K562 (cell line): Measurements from ENCODE around the gene NFATC4. TPM values are rescaled to one million over a fixed set of nuclear protein-coding genes. Genes with fewer than 3 reads are reported as not detected.
A peak's percentile ranks its signal among the peaks of the same experiment; 100 is the strongest.

Experiments used
- ATAC-seq: fragments of 200-7000 bp; cut with Tn5 transposase; 3 replicates; pipeline ENCODE4 v1.9.1; 2020; ENCODE audit warnings: moderate library complexity
- BruUV-seq: library from RNA; stranded (reverse); fragments of 400-500 nt; replicated peaks from 2 replicates; lab custom pipeline; 2021; lab: Mats Ljungman, UMichigan
- CTCF ChIA-PET: fragments of 300-600 bp; formaldehyde crosslinking; extraction: SDS; loops from one replicate; lab custom pipeline; 2021; ENCODE audit warnings: low intra/inter-chr PET ratio; lab: Yijun Ruan, JAX
- POLR2A ChIA-PET: fragments of 300-600, 350-650 bp; sonication (Branson Sonifier 250); formaldehyde crosslinking; extraction: SDS; loops from one replicate; lab custom pipeline; 2021; ENCODE audit warnings: antibody characterized with exemption, inconsistent platforms; lab: Yijun Ruan, JAX
- DNase-seq, 4 experiments: peaks; one replicate each; pipeline versions ENCODE4 v3.0.0 to v3.0.0-alpha.2; 2011 to 2018; ENCODE audit warnings: low spot score in 3 of 4, mixed read lengths in 3 of 4; ENCODE audit errors: extremely low read depth in 1 of 4
- FAIRE-seq: peaks from 2 replicates; lab custom pipeline; 2011; peaks lifted over from hg19 to GRCh38; lab: Jason Lieb, UNC
- H2AFZ ChIP-seq: 2 replicates; pipeline ENCODE4 v1.6.0; 2011; ENCODE audit warnings: low read depth, low read length, control low read depth, inconsistent platforms
- H3K27ac ChIP-seq: fragments of 200-600 bp; 3 replicates; pipeline ENCODE4 v1.8.0; 2011; ENCODE audit warnings: low read depth, mild to moderate bottlenecking, control low read depth, inconsistent platforms, low read length, moderate library complexity, mixed read lengths; ENCODE audit errors: extremely low read depth
- H3K27me3 ChIP-seq, 2 experiments: fragments of 300-600 bp in 1 of 2; 2 replicates in 1 of 2; 3 replicates in 1 of 2; pipeline versions ENCODE4 v1.6.0 to v1.8.0; 2011; ENCODE audit warnings: inconsistent platforms in 2 of 2, low read length in 2 of 2, mild to moderate bottlenecking in 1 of 2, mixed read lengths in 1 of 2, moderate library complexity in 1 of 2; ENCODE audit not compliant: control insufficient read depth in 2 of 2, insufficient read depth in 2 of 2
- H3K36me3 ChIP-seq: fragments of 300-600 bp; 3 replicates; pipeline ENCODE4 v1.8.0; 2011; ENCODE audit warnings: mild to moderate bottlenecking, low read length, inconsistent platforms; ENCODE audit not compliant: control insufficient read depth, insufficient read depth
- H3K4me1 ChIP-seq, 2 experiments: fragments of 200-600 bp in 1 of 2; replicated peaks in 1 of 2; 2 replicates in 1 of 2; 3 replicates in 1 of 2; pipeline versions ENCODE4 v1.5.1 to v1.8.0; 2011; ENCODE audit warnings: inconsistent platforms in 2 of 2, low read length in 2 of 2, mild to moderate bottlenecking in 1 of 2, mixed read lengths in 1 of 2, moderate library complexity in 1 of 2; ENCODE audit not compliant: control insufficient read depth in 2 of 2, insufficient read depth in 2 of 2
- H3K4me2 ChIP-seq: 2 replicates; pipeline ENCODE4 v1.6.1; 2011; ENCODE audit warnings: low read length, control low read depth, inconsistent platforms, mixed read lengths; ENCODE audit not compliant: insufficient read depth
- H3K4me3 ChIP-seq: fragments of 200-600 bp; sonication (generic), shearing (Covaris generic); 2 replicates; pipeline ENCODE4 v1.5.1; 2016; ENCODE audit warnings: control low read depth, inconsistent platforms
- H3K79me2 ChIP-seq: fragments of 200-600 bp; 3 replicates; pipeline ENCODE4 v1.8.0; 2011; ENCODE audit warnings: low read length, inconsistent platforms; ENCODE audit not compliant: control insufficient read depth, insufficient read depth
- H3K9ac ChIP-seq, 2 experiments: 2 replicates each; pipeline versions ENCODE4 v1.6.0 to v1.6.1; 2011; ENCODE audit warnings: low read depth in 2 of 2, low read length in 2 of 2, control low read depth in 1 of 2, inconsistent platforms in 1 of 2, mild to moderate bottlenecking in 1 of 2, mixed read lengths in 1 of 2; ENCODE audit not compliant: insufficient read depth in 1 of 2
- H3K9me1 ChIP-seq: one replicate; pipeline ENCODE4 v1.6.0; 2011; ENCODE audit warnings: inconsistent platforms, mild to moderate bottlenecking, low read length, moderate library complexity; ENCODE audit not compliant: control insufficient read depth, insufficient read depth
- H3K9me3 ChIP-seq: replicated peaks from 2 replicates; pipeline ENCODE4 v1.5.1; 2011; ENCODE audit warnings: low read depth, low read length, inconsistent platforms; ENCODE audit not compliant: control insufficient read depth, insufficient read depth
- H4K20me1 ChIP-seq: replicated peaks from 2 replicates; pipeline ENCODE4 v1.6.1; 2011; ENCODE audit warnings: low read length, inconsistent platforms, mixed read lengths; ENCODE audit not compliant: control insufficient read depth, insufficient read depth
- FOSL1 ChIP-seq: fragments of 200-800 bp; sonication (Bioruptor generic); conservative IDR thresholded peaks from 2 replicates; pipeline ENCODE4 v1.6.1; 2016; ENCODE audit warnings: missing genetic modification characterization, missing compliant biosample characterization
- WGBS: fragments of 100-300 bp; shearing (Covaris generic); methylation state at CpG from one replicate; pipeline ENCODE4 v1.1.6; 2016; ENCODE audit warnings: low coverage, mixed read lengths; ENCODE audit not compliant: insufficient coverage; ENCODE audit errors: missing lambda C conversion rate; 5-methylcytosine and 5-hydroxymethylcytosine counted together
- in situ Hi-C: fragments of 300-500 bp; cut with MboI; formaldehyde crosslinking; loops from 4 replicates; pipeline ENCODE4 v1.15.0; 2018; ENCODE audit warnings: inconsistent platforms, mixed read lengths
- intact Hi-C: fragments of 100-400 bp; cut with micrococcal nuclease; formaldehyde crosslinking; loops from 2 replicates; pipeline ENCODE4 v1.14.2; 2022
- polyA plus RNA-seq, 8 experiments: library from polyadenylated mRNA; depleted of rRNA in 4 of 8; stranded (reverse) in 5 of 8; unstranded in 3 of 8; fragments of >200 nt; fragmentation: Nextera tagmentation in 2 of 8; fragmentation: Illumina TruSeq in 1 of 8; extraction: Ambion mirVana in 2 of 8; extraction: Trizol in 1 of 8; gene quantifications; 2 replicates each; pipeline versions ENCODE4 v1.2.1 to v1.2.3, GENCODE V29; 2011 to 2014; ENCODE audit warnings: inconsistent platforms in 1 of 8, missing spikeins in 1 of 8
- total RNA-seq, 7 experiments: library from RNA; depleted of rRNA in 6 of 7; stranded (reverse); fragments of >200 nt in 6 of 7; fragmentation: Illumina TruSeq in 2 of 7; extraction: Trizol in 2 of 7; gene quantifications; 2 replicates each; pipeline versions ENCODE4 v1.2.1 to v1.2.3, GENCODE V29; 2011 to 2021; ENCODE audit warnings: low replicate concordance in 1 of 7
- TF ChIP-seq, protein P1 (sequence below): fragments of 450-650 bp; IDR thresholded peaks from 2 replicates; pipeline ENCODE4 v1.6.1; 2018; ENCODE audit not compliant: partially characterized antibody

Gene NFATC4
- total and polyA plus RNA-seq, 9 of the 15 experiments (the other 6 are each of a cell fraction or from before 2014, with no cell fraction given) = 0.25 to 3.8 (median 0.78) TPM; not detected in 1

DNA sequence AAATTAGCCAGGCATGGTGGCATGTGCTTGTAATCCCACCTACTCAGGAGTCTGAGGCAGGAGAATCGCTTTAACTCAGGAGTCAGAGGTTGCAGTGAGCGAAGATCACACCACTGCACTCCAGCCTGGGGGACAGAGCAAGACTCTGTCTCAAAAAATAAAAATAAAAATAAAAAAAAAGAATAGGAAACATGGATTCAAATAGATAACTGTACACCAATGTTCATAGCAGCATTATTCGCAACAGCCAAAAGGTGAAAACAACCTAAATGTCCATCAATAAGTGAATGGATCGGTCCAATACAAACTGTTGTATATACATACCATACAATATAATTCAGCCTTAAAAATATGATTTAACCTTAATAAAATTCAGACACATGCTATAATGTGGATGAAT lies 25.1 kb upstream of the NFATC4 start:
- CTCF ChIA-PET = no interaction called here

More for the DNA sequence above, 25.1 kb upstream of the NFATC4 start:
- H3K79me2 ChIP-seq = no peaks in the 10 kb centered on the region
- no peaks in the 10 kb centered on the region for H3K36me3 ChIP-seq
- DNase-seq (no peak), FAIRE-seq (no peak), ATAC-seq (no peak)
- no peak overlapping the region for H3K4me3 ChIP-seq
- H2AFZ ChIP-seq = no peak overlapping the region
- H3K9me1 ChIP-seq = no peaks in the 10 kb centered on the region
- H3K4me2 ChIP-seq = no peak overlapping the region
- TF ChIP-seq, protein P1, sequence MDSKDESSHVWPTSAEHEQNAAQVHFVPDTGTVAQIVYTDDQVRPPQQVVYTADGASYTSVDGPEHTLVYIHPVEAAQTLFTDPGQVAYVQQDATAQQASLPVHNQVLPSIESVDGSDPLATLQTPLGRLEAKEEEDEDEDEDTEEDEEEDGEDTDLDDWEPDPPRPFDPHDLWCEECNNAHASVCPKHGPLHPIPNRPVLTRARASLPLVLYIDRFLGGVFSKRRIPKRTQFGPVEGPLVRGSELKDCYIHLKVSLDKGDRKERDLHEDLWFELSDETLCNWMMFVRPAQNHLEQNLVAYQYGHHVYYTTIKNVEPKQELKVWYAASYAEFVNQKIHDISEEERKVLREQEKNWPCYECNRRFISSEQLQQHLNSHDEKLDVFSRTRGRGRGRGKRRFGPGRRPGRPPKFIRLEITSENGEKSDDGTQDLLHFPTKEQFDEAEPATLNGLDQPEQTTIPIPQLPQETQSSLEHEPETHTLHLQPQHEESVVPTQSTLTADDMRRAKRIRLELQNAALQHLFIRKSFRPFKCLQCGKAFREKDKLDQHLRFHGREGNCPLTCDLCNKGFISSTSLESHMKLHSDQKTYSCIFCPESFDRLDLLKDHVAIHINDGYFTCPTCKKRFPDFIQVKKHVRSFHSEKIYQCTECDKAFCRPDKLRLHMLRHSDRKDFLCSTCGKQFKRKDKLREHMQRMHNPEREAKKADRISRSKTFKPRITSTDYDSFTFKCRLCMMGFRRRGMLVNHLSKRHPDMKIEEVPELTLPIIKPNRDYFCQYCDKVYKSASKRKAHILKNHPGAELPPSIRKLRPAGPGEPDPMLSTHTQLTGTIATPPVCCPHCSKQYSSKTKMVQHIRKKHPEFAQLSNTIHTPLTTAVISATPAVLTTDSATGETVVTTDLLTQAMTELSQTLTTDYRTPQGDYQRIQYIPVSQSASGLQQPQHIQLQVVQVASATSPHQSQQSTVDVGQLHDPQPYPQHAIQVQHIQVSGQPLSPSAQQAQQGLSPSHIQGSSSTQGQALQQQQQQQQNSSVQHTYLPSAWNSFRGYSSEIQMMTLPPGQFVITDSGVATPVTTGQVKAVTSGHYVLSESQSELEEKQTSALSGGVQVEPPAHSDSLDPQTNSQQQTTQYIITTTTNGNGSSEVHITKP = peak; percentile 71
- no peak for TF ChIP-seq FOSL1
- no peaks in the 10 kb centered on the region for H3K27me3 ChIP-seq
- H3K9ac ChIP-seq = no peak overlapping the region
- H4K20me1 ChIP-seq = no peaks in the 10 kb centered on the region
- H3K27ac ChIP-seq = no peak overlapping the region
- no TSS peak for BruUV-seq
- POLR2A ChIA-PET = no interaction called here
- H3K9me3 ChIP-seq = no peaks in the 10 kb centered on the region
- intact Hi-C loops (no loop called here), in situ Hi-C loops (loop anchor here (25.0 kb wide), 1 partner anchor 344 kb away; no protein-coding TSS in a partner anchor)
- WGBS = 62% methylated on average over 4 of the region's 4 CpGs
- H3K4me1 ChIP-seq = peaks cover 8 to 13% of the 10 kb centered on the region in 2 experiments; a peak in 3 of 5 replicates
